ENCODE results near the gene NME7.
"Not testable (repeated sequence)": the region's sequence is repeated elsewhere in the genome, so short reads cannot be mapped to it uniquely, and the experiment has no call there.

Gene NME7

DNA sequence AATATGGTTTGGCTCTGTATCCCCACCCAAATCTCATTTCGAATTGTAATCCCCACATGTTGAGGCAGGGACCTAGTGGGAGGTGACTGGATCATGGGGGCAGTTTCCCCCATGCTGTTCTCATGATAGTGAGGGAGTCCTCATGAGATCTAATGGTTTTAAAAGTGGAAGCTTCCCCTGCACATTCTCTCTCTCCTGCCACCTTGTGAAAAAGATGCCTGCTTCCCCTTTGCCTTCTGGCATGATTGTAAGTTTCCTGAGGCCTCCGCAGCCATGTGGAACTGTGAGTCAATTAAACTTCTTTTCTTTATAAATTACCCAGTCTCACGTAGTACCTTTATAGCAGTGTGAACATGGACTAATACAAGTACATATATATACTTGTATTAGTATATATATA is 25.5 kb downstream of the NME7 start:
- not testable (repeated sequence) for DNase-seq (ENCODE audit: low spot score)

DNA sequence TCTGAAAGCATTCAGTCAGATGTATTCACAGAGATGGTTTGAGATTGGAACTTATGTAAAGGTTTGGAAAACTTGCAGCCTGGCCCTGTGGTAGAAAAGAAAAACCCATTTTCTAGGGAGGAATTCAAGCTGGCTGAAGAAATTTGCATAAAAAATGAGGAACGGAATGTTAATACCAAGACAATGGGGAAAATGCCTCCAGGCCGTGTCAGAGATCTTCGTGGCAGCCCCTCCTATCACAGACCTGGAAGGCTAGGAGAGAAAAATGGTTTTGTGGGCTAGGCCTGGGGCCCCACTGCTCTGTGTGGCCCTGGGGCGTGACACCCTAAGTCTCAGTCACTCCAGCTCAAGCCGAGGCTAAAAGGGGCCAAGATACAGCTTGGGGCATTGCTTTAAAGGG is 26.7 kb downstream of the NME7 start:
- DNase-seq (ENCODE audit: low spot score): no peak

- DNase-seq (ENCODE audit: low spot score): no peak
Measured at GRCh38 chr1:169339773-169340172, 27.8 kb downstream of the NME7 start.

- DNase-seq (ENCODE audit: low spot score): no peak
Measured at GRCh38 chr1:169338617-169339016, 29.0 kb downstream of the NME7 start.

DNA sequence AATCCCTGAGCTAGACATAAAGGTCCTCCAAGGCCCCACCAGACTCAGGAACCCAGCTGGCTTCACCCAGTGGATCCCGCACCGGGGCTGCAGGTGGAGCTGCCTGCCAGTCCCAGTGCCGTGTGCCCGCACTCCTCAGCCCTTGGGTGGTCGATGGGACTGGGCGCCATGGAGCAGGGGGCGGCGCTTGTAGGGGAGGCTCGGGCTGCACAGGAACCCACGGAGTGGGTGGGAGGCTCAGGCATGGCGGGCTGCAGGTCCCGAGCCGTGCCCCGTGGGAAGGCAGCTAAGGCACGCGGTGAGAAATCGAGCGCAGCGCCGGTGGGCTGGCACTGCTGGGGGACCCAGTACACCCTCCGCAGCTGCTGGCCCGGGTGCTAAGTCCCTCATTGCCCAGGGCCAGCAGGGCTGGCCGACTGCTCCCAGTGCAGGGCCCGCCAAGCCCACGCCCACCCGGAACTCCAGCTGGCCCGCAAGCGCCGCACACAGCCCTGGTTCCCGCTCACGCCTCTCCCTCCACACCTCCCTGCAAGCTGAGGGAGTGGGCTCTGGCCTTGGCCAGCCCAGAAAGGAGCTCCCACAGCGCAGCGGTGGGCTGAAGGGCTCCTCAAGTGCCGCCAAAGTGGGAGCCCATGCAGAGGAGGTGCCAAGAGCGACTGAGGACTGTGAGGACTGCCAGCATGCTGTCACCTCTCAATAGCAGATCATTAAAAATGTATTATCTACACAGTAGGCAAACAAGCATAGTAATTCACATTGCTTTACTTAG is 30.5 kb downstream of the NME7 start:
- DNase-seq (ENCODE audit: low spot score): not testable (repeated sequence)

GRCh38 chr1:169334727-169335126 is 32.9 kb downstream of the NME7 start:
- DNase-seq (ENCODE audit: low spot score): not testable (repeated sequence)

DNA sequence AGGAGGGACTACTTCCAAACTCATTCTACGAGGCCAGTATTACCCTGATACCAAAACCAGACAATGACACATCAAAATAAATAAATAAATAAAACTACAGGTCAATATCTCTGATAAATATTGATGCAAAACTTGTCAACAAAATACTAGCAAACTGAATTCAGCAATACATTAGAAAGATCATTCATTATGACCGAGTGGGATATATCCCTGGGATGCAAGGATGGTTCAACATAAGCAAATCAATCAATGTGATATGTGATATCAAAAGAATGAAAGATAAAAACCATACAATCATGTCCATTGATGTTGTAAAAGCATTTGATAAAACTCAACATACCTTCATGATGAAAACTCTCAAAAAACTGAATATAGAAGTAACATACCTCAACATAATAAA is 36.7 kb downstream of the NME7 start:
- no peak for DNase-seq (ENCODE audit: low spot score)

- no peak for DNase-seq (ENCODE audit: low spot score)
Measured at GRCh38 chr1:169329383-169329782, 38.2 kb downstream of the NME7 start.

- DNase-seq (ENCODE audit: low spot score): no peak
Measured at GRCh38 chr1:169327875-169328274, 39.7 kb downstream of the NME7 start.

DNA sequence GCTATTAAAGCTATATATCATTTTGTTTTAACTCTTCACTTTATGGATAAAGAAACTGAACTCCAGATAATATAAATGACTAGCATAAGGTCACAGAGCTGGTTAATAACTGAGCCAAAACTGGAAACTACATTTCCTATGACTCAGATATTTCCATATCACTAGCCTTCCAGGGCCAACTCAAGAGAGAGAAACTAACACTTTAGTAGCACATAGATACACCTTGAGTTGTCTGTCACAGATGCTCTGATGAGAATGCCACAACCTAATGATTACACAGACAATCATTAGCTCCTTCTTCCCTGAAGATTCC is 40.7 kb downstream of the NME7 start:
- DNase-seq (ENCODE audit: low spot score): no peak

DNA sequence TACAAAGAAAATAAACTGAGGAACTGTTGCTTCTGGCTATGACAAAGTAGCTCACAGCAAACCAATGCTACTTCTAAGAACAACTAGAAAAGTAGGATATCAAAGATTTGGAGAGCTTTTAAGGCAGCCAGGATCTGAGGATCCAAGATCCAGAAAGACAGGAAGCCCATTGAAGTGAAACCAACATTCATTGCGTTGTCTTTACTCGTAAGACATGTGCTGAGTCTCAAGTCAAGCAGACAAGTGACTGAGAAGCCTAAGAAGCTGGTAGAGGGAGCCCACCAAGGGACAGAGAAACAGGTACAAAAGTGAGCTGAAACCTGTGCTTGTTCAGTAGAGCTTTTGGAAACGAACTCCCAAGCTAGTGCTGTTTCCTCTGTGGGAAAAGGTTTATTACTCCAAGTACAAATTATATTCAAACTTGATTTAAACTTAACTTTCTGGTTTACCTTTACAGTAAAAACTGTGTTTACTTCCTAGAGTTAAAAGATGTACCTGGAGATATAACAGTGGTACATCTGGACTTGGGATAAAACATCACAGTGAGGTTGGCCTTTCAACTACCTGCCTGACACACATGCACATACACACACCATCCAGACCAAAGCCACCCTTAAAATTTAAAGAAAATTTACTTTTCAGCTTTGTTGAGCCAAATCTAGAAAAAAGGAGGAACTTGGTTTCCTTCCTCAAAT is 41.2 kb downstream of the NME7 start:
- DNase-seq (ENCODE audit: low spot score): no peak

DNA sequence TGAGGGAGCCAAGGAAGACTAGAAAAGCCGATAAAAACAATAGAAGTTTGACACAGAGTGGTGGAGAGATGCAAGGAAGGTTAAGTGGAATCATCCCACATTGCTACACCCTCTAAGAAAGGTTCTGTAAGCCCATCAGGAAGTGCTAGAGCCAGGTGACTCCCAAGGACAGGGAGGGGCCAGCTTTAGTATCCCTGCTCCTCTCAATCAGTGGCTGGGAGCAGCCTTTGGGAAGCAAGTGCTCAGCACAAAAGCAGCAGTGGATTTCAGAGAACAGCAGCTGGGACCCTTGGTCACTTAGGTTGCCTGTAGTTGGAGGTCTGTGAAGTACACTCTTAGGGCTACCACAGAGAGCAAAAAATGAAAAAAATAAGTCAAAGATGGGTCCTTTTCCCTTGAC is 42.5 kb downstream of the NME7 start:
- no peak for DNase-seq (ENCODE audit: low spot score)

DNA sequence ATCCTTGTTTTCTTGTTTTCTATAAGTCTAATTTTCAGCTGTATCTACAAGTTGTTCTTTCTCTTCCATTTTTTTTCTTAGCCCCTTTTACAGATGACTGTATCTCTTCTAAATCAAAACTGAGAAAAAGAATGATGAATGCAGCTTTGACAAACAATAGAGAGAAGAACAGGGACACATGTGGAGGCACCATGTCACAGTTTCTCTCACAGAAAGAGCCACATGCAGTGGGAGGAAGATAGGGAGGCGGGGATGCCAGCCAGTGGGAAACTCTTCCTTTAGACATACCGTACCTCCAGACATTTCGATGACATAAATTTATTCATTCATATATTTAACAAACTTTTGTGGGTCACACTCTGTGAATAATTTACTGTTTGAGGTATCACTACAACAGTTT is 45.5 kb downstream of the NME7 start:
- DNase-seq (ENCODE audit: low spot score): no peak

DNA sequence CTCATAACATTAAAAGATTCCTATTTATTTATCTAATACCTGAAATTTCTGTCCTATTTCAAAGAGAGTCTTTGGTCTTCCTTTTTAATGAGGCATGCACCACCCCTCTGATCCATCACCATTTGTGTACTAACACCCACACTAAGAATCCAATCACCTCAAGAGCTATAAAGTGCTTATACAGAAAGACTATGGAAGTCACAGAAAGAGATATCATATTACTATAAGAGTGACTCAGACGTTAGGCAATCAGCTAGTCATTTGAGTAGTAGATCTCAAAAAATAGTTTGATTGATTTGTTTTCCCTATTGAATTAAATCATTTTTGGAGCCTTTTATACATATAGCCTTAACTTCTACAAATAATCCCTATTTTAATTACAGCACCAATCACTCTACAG is 46.1 kb downstream of the NME7 start:
- DNase-seq (ENCODE audit: low spot score): no peak

- DNase-seq (ENCODE audit: low spot score): no peak
Measured at GRCh38 chr1:169318536-169319244, 48.9 kb downstream of the NME7 start.

DNA sequence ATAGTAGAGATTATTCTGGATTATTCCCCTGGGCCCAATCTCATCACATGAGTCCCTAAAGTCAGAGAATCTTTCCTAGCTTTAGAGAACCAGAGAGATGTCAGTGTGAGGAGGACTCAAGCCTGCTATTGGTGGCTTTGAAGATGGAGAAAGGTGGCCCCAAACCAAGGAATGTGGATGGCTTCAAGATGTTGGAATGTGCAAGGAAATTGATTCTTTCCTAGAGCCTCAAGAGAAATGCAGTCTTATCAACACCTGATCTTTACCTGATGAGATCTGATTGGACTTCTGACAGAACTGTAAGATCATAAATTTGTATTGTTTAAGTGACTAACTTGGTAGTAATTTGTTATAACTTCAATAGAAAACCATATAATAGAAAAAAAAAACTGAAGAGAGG is 51.0 kb downstream of the NME7 start:
- no peak for DNase-seq (ENCODE audit: low spot score)

DNA sequence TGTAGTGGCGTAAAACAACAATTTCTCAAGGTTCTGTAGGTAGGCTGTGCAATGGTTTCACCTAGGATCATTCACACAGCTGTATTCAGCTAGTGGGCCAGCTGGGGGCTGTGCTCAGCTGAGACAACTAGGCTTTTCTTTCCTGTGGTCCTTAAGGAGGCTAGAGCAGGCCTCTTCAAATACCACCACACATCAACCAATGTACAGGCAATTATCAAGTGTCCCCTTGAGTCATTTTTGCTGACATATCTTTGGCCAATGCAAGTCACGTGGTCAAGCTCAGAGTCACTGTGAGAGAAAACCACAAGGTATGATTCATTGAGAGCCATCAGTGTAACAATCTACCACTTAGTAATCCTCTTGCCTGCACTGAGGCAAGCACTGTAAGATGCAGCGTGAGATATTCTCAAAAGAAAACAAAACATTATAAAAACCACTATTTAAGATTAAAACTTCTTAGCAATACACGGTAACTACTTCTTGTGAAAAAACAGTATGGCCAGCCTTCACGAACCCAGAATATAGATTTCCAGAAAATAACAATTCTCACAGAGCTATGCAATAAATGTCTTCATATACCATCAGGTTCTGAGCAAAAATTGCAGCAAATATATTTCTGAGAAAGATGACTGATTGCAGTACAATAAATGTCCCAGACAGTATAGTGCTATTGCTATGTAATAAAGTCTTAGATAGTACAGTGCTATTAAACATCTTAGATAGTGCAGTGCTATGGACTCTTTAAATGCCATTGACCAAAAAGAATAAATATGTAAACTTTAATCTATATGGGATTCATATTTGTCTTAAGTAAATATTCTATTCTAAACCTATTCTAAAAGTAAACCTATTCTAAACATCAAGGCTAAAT is 55.3 kb downstream of the NME7 start:
- DNase-seq (ENCODE audit: low spot score): no peak

DNA sequence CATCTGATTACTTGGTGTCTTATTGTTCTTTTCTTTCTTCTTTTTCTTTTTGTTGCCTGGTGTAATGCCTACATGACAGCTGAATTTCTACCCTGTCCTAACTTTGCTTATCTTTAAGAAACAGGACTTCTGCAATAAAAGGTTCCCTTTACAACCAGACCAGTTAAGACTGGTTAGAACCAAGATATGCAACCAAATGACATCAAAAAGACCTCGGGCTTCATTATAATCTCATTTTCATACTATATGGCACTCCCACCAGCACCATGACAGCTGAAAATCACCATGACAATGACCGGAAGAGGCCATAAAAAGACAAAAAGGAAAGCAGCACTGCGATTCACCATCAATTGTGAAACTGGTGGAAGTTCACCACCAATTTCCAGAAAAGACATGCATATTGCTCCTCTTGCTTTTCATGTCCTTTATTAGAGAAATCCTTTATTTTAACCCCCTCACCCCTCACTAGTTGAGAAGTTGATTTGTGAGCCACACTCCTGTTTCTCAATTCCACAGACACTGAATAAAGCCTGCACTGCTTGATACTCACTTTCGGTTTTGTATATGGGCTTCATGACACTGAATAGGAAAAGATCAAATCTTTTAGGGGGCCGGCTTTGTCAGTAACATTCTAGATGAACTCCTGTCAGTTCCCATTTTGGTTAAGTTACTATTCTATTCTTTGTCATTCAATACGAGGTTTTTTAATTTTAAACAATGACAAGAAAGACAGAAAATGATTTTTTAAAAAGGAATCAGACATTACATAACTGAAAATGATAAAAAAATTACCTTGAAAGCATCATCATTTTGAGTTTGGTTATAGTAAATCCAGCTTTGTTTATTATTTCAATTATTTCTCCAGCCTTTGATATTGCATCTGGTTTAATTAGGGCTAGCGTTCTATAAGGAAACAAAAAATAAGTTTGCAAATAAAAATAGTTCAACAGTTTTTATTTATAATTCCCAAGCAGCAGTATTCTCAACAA is 58.1 kb downstream of the NME7 start:
- no peak for DNase-seq (ENCODE audit: low spot score)

DNA sequence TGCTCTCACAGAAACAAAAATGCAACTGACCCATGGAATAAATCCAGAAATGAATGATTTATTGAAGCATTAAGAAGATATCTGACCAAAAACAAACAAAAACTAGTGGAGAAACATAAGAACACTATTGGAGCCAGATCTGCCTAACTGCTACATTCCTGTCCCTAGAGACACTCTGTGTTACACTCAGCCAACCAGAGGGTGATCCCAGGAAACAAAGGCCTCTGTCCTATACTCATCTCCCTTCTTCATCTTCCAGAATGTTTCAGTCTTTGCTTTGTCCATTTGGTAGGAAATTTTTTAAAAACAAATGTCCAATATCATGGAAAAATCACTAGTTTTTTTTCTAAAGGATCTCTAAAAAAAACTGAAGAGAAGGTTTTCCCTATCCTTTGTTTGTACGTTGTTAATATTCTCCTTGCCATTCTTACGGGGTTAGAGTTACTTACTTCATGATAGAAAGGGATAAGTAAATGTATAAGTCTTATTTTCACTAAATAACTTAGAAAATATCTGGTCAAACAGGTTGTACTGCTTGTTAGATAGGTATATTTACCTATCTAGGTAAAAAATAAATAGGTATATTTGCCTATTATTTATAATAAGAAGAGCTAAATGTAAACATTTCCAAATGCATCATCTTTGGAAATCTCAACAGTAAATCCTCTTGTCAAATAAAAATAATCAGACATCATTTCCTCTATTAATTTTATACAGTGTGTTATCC is 59.1 kb downstream of the NME7 start:
- no peak for DNase-seq (ENCODE audit: low spot score)

GRCh38 chr1:169307176-169307575 is 60.4 kb downstream of the NME7 start:
- DNase-seq (ENCODE audit: low spot score): no peak
